HK-2 (cell line): ENCODE measurements around the gene ATP13A4.

ENCODE experiments used
- DNase-seq: peaks from one replicate; pipeline ENCODE4 v3.0.0-alpha.2; 2018; ENCODE audit not compliant: unreplicated experiment

ATP13A4 gene

DNA sequence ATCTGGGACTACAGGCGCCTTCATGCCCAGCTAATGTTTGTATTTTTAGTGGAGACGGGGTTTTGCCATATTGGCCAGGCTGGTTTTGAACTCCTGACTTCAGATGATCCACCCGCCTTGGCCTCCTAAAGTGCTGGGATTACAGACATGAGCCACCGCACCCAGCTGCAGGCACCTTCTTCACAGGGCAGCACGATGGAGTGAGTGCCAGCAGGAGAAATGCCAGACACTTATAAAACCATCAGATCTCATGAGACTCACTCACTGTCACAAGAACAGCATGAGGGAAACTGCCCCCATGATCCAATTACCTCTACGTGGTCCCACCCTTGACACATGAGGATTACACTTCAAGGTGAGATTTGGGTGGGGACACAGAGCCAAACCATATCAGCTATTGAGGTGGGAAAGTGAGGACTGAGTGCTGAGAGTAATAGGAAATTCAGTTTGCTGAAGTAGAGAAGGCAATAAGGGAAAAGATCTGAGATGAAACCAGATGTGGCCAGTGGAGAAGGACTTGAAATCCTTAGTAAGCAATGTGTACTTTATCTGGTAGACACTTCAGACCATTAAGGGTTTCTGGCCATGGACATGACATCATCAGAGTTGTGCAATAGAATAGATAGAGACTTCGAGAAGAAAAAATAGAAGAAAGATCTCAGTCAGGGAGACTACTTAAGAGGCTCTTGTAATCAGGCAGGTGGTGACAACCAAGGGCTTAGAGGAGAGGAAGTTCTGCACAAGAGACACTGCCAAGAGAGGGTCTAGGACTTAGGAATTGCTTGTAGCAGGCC is 158.0 kb downstream of the ATP13A4 start:
- DNase-seq = no peak

DNA sequence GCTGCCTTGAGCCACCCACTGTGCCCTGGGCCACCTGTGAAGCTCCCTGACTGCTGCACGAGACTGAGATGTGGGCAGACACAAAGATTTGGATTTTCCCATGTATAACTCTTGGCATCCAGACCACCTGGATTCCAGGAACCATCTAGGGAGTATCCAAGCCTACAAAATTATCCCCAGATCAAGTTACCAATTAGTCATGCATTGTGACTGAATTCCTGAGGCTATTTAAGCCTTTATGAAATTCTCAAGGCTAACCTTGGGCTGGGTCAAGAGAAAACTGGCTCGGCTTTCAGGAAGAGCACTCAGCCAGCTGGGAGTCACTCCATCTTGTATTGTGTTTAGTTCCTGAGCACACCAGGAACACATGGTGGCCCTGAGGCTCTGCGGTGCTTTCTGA is 162.8 kb downstream of the ATP13A4 start:
- DNase-seq = peak; percentile 5

DNA sequence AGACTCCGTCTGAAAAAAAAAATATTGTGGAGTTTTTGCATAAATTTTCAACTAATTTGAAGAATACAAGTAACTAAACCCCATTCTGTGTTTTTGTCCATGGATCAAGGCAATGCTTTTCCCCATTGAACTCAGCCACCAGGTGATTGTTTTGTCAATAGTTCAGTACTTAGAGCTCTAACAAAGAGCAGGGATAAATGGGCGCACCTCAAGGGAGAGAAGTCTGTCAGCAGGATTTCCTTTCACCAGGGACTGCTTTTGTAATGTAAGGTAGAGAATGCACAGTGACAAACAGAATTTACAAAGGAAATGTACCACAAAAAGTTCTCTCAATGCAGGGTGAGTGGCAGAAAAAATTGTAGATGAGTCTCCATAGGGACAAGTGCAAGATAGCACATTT is 165.4 kb downstream of the ATP13A4 start:
- DNase-seq = no peak

DNA sequence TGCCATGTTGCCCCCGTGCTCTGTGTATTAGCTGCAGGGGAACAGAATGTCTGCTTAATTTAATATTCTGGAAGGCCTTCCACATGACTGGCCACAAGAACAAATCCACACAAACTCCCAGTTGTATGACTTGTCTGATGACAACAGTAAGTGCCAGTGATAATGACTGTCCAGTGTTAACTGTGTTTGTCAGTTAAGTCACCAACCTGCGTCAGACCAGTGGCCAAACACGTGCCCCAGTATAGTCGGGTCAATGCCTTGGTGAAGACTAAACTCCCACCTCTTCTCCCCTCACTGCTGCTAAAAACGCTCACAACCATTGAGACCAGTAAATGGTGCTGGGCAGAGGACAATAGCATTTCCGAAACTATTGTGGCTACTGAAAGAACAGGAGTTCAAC is 166.3 kb downstream of the ATP13A4 start:
- DNase-seq = no peak

DNA sequence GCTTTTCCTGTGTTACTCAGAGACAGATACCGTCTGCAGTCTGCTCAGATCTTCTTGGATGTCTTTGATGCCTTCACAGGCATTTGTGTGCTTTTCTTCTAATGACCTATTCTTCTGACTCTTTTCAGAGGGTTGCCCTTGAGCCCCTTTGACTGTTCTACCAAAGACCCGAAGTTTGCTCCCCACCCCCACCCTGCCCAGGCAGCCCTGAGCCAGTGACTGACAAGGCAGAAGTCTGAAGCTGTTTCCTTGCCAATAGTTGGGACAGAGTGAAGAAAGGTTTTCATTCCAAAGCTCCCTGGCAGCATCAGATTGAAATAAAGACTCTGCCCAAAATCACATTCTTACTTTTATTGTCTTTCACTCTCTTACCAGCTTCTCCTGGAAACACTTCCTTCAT is 167.1 kb downstream of the ATP13A4 start:
- DNase-seq = no peak

DNA sequence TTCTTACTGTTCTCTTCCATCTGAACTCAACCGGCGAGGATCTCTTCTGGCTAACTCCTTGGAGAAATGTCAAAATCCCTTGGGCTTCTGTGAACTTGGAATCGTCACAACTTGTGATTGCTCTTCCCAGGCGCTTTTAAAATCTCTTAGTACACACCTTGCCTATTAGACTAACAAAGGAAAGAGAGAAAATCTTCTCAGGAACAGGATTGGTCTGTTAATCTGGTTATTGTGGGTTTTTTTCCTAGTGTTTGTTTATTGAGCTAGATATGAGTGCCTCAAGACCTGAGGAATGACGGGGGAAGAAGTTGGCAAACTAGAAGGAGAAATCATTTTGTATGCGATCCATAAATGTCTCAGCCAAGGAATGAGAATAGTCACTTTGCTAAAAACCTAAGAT is 176.0 kb downstream of the ATP13A4 start, which contains the start of gene ATP13A5:
Gene ATP13A5, minus strand, starts transcription at position 48 of the 400 bp plus-strand sequence. Its CDS starts 28 bp downstream, at position 20.
- no peak for DNase-seq

DNA sequence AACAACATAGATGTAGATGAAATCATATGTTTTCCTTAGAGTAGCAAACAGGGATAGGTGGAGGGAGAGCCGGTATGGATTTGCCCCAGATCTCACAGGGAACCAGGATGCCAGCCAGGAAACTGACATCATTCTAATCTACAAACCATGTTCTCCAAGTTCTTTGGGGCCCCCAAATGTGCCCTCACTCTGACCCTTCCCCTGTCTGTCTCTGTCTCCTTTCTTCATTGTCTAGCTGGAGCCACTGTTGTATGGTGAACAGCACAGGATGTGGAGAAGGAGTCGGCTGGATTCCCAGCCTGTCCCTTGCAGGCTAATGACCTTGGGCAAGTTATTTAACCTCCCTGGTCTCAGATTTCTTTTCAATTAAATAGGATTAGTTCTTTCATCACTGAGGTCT is 177.1 kb downstream of the ATP13A4 start:
- DNase-seq = no peak

DNA sequence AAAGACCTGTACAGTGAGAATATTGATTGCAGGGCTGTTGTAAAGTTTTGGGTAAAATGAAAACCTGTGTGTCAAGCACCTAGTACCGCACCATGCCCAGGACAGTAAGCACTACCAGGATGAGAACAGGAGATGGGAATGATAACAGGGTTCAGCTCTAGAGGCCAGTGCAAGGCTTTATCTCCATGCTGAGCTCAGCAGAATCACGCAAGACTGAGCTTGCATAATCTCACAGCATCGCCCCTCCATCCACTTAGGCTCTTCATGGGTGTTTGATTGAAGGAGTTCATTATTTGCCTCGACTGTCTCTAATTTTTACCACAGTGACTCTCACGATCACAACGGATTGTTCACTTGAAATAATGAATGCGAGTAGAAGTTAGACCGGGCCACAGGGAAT is 179.1 kb downstream of the ATP13A4 start:
- no peak for DNase-seq

DNA sequence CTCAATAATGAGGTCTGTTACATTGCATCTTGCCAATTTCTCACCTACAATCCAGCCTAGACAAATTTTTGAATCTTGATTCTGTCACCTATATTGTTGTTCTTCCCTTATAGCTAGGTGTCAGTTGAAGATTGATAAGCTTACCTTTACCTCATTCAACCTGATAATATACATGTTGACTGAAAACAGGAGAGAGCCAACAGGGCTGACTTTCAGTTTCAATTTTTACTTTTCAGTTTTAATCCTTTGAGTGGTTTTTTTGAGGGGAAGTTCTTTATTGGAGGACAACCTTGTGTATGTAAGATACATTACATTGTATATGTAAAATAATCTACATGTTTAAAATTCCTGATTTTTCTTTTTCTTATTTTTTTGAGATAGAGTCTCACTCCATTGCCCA is 181.9 kb downstream of the ATP13A4 start:
- DNase-seq = no peak

DNA sequence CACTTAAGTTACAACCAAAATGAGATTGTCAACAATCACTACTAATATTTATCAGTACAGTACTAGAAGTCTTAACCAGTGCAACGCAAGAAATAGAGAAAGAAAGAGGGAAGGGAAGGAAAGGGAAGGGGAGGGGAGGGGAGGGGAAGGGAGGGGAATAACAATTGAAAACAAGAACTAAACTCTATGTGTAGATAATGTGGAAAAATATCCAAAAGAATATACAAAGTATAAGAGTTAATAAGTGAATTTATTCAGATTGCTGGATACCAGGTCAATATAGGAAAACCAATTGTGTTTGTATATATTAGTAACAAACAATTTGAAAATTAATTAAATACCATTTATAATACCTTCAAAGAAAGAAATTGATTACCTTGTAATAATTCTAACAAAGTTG is 186.8 kb downstream of the ATP13A4 start:
- DNase-seq = no peak

DNA sequence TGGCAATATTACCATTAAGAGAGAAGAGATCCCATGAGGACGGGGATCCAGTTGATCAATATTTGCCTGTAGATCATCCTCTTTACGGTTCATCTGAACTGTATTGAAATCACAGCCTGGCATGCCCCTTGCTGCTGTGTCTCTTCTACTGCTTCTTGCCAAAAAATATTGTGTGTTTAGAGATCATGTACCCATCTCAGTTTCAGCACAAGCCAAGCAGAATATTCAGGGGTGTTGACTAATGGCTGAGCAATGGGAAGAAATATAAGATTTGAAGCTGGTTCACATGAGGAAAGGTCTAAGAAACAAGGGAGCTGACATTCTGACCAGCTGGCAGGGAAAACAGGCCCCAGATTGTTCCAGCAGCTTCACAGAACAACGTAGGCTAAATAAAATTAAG is 197.4 kb downstream of the ATP13A4 start:
- no peak for DNase-seq

DNA sequence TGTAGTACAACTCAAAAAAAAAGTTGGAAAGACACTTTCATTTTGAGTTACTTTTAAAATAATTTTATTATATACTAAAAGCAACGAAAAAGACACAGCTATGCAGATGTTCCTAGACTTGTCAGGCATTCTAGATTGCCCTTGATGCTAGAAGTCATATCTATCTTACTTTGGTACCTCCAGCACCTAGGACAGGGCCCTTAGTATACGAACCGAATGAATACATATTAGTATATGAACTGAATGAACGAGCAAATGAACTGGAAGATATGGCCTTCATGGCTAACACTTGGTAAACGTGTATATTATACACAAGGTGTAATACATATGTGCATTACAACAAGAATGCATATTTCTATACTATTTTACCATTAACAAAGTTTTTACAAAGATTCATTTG is 200.3 kb downstream of the ATP13A4 start:
- DNase-seq = no peak
